Measurements from ENCODE around the gene CKS1B. TPM values are rescaled to one million over a fixed set of nuclear protein-coding genes. Genes with fewer than 3 reads are reported as not detected.

CKS1B gene
- total RNA-seq, 2 donors from 2014 or later = 33.5 to 47.5 TPM

DNA sequence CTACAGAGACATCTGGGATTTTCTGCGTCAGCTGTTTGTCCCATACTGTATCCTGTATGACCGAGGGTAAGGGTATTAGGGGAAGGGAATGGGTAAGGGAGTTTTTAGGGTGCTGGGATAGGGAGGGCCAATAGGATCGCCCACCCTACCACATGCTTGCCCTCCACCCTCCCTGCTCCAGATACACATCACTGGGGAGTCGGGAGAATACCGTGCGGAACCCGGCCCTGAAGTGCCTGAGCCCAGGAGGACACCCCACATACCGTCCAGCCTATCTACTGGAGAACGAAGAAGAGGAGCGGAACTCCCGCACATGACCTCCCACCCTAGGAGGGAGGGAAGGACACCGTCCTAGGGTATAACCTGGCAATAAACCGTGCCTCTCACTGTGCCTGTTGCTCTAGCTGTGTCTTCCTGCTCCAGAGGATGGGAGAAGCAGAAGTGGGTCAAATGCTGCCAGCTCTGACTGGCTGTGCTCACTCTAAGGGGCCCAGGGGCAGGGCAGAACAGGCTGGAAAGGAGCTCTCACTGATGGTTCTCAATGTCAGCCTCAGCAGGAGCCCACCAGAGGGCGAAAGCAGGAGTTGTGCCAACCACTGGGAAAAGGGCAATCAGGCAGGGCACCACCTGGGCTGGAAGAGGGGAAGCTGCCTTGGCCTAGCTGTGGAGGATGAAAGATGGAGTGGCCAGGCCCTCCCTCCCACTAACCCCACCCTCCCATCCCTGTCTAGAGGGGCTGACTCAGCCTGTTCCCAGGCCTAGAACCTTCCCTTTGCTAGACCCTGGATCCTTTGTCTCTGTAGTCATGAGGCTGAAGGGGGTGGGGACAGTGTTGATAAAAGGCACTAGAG lies 18.5 kb downstream of the CKS1B start:
- Histone ChIP-seq H3K27me3 (replicated peaks; ENCODE audit: insufficient read depth) (no peaks in the 10 kb centered on the region), H3K4me3 (no peak overlapping the region), H3K4me1 (replicated peaks) (no peaks in the 10 kb centered on the region), H3K36me3 (peaks cover 0 to 1% of the 10 kb centered on the region in 2 donors), H3K27ac (no peak overlapping the region), H3K9me3 (no peaks in the 10 kb centered on the region)
- 77% methylated on average over 14 of the region's 14 CpGs for WGBS
- intact Hi-C loops (cut with DNase I) = no loop called here
- no peak for TF ChIP-seq CTCF (IDR thresholded peaks at IDR 0.05)
- TF ChIP-seq POLR2A (IDR thresholded peaks at IDR 0.05) = no peak
- no peak for TF ChIP-seq POLR2AphosphoS5 (IDR thresholded peaks at IDR 0.05)
- no peak for DNase-seq (ENCODE audit: low spot score)

DNA sequence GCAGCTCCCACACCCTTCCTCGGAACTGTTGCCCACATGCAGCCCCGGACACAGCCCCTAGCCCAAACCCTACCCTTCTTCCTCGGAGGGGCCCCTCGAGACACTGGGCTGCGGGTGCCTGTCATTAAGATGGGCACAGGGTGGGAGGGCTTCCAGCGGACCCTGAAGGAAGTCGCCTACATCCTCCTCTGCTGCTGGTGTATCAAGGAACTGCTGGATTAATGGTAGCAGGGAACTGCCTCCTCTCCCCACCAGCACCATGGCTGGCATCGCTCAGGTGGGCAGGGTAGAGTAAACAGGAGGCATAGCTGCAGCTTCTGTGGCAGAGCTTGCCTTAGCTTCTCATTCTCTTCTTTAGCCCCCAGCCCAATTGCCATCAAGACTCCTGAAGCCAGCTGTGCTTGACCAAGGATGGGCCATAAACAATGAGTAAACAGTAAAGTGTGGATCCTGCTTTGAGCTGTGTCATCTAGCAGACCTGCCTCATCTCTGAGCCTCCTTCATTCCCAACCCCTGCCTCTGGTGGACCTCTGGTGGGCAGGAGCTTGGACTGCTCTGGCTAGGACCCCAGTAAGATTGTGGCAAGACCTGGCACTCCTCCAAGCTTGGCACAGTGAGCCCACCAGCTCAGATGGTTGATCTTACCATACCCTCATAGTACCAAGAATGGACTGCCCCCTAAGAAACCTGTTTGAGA lies 19.2 kb downstream of the CKS1B start, which contains the start of gene LENEP:
TSS of gene LENEP (plus strand) at position 15 of the 697 bp plus-strand sequence. CDS start at position 37, 22 bp downstream.
- H3K4me1 ChIP-seq (replicated peaks) = no peaks in the 10 kb centered on the region
- H3K27ac ChIP-seq = no peak within 1 kb of the TSS
- no peaks in the 10 kb centered on the region for H3K9me3 ChIP-seq
- TF ChIP-seq POLR2A (IDR thresholded peaks at IDR 0.05) (no peak), CTCF (IDR thresholded peaks at IDR 0.05) (no peak), POLR2AphosphoS5 (IDR thresholded peaks at IDR 0.05) (no peak)
- WGBS = 70% methylated on average over 8 of the region's 8 CpGs
- no peaks in the 10 kb centered on the region for H3K36me3 ChIP-seq
- H3K27me3 ChIP-seq (replicated peaks; ENCODE audit: insufficient read depth) = no peaks in the 10 kb centered on the region
- H3K4me3 ChIP-seq = no peak within 1 kb of the TSS
- intact Hi-C loops (cut with DNase I) = no loop called here
- no peak for DNase-seq (ENCODE audit: low spot score)

DNA sequence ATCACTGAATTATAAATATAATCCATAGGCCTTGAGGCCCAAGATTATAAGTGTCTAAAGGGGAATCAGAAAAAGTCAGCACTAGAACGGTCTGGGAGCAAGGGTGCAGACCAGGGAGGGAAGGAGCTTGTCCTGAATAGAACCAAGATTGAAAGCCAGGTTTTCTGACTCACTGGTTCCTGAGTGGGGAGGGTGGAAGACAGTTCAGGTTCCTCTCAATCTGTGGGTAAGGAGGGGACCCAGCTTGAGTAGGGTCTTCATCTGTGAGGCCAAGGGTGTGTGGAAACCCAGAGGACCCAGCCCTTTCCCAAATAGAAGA lies 19.7 kb downstream of the CKS1B start:
- intact Hi-C loops (cut with DNase I) = no loop called here
- Histone ChIP-seq H3K27me3 (replicated peaks; ENCODE audit: insufficient read depth) (no peaks in the 10 kb centered on the region), H3K4me1 (replicated peaks) (peaks cover under 1% of the 10 kb centered on the region), H3K9me3 (no peaks in the 10 kb centered on the region), H3K36me3 (no peaks in the 10 kb centered on the region), H3K4me3 (no peak overlapping the region), H3K27ac (no peak overlapping the region)
- DNase-seq (ENCODE audit: low spot score) = no peak
- 67% methylated on average over 1 of the region's 1 CpG for WGBS
- no peak for TF ChIP-seq CTCF (IDR thresholded peaks at IDR 0.05)
- TF ChIP-seq POLR2A (IDR thresholded peaks at IDR 0.05) = no peak
- TF ChIP-seq POLR2AphosphoS5 (IDR thresholded peaks at IDR 0.05) = no peak

GRCh38 chr1:154994591-154994990 lies 20.1 kb downstream of the CKS1B start:
- Histone ChIP-seq H3K4me3 (no peak overlapping the region), H3K9me3 (no peaks in the 10 kb centered on the region), H3K4me1 (replicated peaks) (peaks cover 4% of the 10 kb centered on the region), H3K36me3 (no peaks in the 10 kb centered on the region), H3K27ac (no peak overlapping the region), H3K27me3 (replicated peaks; ENCODE audit: insufficient read depth) (no peaks in the 10 kb centered on the region)
- TF ChIP-seq POLR2A (IDR thresholded peaks at IDR 0.05) (no peak), CTCF (IDR thresholded peaks at IDR 0.05) (no peak), POLR2AphosphoS5 (IDR thresholded peaks at IDR 0.05) (no peak)
- no peak for DNase-seq (ENCODE audit: low spot score)
- WGBS = 81% methylated on average over 3 of the region's 3 CpGs
- intact Hi-C loops (cut with DNase I) = no loop called here
